Glomerular visceral epithelial cell (primary cell): ENCODE data around the gene WNT10A.

Experiments used
- DNase-seq: peaks from one replicate; pipeline ENCODE4 v3.0.0-alpha.2; 2016; ENCODE audit errors: extremely low spot score

The WNT10A gene

DNA sequence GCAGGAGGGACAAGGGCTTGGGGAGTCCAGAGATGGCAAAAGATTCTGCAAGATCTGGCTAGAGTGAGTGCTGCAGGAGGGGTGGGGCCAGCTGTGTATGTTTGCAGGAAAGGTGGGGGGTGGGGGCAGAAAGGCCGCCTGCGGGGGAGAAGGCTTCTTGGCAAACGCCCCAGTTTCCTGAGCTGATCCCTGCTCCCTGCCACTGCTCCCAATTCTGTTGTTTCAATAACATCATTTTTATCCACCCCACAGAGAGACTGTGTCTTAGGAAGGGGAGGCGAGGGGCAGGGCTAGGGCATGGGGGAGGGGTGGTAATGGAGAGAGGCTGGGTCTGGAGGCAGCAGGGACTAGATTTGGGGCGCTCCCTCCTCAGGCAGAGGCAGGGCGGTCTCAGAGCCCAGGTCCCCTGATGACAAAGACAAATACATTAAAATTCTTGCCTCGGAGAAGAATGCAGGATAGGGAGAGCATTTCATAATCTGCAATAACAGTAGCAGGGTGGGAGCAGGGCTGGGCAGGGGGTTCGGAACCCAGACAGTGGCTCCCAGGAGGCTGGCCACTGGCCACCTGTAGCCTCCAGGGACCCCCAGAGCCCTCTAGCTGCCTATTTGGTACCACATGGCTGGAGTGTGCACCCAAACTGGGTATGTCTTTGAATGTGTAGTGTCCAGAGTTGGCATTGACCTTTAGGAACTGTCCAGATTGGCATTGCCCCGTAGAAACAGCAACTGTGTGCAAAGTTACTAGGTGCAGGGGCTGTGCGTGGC lies 23.1 kb upstream of the WNT10A start:
- no peak for DNase-seq

DNA sequence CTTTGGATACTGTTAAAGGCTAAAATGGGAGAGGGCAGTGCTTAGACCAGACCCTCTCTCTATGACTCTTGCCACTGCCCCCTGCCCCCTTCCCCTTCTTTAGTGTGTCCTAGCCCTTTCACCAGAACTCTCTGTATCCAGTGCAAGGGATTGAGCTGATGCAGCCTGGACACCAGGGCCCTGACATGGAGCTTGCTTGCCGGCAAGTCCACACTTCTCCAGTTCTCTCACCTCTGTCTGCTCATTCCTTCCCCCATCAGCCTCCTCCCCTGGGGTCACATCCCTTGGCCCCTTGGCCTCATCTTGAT lies 22.6 kb upstream of the WNT10A start:
- no peak for DNase-seq

DNA sequence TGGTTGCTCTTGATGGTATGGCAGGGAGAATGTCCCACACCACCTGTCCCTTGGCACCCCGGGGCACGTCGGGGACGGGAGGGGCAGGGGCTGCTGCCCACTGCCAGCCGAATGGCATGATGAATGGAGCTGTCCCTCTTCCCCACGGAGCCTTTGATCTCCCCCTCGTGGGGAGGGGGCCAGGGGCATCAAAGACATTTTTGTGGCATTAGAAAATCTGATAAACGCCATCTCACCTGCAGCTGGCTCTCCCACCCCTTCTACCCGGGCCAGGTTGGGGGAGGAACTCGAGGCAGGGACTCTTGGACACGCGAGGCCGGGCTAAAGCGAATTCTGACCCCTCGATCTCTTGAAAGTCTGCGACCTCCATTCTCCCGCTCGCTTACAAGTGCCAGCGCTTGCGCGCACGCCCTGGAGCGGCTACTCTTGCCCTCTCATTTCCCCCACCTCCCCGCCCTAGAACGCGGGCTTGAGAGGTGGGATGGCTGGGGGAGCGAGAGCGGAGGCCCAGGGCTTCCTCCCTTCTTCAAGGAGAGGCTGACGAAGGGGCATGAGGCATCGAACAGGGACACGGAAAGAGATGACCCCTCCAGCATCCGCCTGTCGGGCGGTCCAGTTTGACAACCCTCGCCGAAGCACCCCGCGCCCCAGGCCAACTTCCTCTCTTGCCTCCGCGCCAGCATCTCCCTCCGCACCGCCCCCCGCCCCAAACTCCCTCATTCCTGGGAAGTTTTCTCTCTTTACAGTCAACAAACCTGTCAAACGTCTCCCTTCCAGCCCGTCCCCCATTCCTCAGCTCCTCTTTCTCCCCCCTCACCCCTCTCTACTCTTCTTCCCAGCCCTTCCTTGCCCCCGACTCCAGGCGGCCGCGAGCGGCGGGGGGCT lies 21.7 kb upstream of the WNT10A start:
- DNase-seq, result no peak

DNA sequence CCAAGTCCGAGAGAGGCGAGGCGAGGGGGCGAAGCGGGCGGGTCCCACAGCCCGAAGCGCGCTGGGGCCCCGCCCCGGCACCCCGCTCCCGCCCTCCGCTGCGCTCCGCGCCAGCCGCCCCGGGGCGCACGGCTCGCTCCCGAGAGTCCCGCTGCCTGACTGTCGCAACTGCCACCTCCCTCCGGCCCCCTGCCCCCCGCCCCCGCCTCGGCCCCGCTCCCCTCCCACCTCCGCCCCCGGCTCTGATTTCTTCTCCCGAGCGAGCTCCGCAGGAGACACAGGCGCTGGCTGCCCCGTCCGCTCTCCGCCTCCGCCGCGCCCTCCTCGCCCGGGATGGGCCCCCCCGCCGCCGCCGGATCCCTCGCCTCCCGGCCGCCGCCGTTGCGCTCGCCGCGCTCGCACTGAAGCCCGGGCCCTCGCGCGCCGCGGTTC lies 21.1 kb upstream of the WNT10A start, which contains the start of gene WNT6:
Gene WNT6, plus strand, starts transcription at position 250 of the 432 bp plus-strand sequence. CDS start 233 bp downstream, outside the sequence.
- no peak for DNase-seq

DNA sequence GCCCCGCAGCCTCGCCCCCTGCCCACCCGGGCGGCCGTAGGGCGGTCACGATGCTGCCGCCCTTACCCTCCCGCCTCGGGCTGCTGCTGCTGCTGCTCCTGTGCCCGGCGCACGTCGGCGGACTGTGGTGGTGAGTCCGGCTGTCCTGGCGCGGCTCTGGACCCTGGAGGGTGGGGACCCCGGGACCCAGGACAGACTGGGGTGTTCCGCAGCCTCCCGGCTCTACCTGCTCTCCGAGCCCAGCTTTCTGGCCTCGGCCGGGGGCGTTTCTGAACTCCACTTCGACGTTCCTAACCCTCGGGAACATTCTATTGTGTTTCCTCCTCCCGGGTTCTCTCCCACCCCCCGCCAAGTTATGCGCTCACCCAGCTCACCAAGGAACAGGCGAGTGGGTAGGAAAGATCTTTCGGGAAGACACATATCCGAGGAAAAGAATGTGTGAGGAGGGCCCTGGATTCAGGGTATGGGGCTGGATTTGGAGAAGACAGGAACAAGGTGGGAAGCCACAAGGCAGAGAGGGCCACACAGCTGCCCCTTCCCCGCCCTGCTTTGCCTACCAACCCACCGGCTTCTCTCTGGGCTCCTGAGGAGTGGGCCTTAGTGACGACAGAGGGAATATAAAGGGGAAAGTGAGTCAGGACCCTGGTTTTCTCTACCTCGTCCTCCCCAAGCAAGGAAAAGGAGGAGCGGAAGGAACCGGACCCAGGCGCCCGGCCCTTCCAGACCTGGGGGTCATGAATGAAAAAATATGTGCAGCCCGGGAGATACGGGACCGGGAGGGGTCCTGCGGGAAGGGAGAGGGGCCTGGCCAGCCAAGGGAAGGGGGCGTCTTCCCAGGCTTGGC lies 20.4 kb upstream of the WNT10A start:
- no peak for DNase-seq

DNA sequence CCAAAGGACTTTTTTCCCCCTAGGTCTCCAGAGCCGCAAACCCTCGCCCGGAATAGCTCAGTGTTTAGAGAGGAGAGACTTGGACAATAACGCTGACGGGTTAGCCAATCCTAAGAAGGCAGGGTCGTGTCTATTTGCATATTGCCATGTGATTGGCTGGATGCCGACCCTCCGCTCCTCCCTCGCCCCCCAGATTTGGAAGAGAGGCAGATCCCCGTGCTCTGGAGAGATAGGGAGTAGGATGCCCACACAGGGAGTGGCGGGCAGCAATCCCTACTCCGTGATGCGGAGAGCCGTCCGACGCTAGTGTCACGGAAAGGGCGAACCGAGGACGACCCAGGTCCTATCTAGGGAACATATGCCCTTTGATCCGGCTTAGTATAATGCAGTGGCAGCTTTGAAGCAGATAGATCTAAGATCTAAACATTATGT lies 19.7 kb upstream of the WNT10A start:
- peak; percentile 71 for DNase-seq

DNA sequence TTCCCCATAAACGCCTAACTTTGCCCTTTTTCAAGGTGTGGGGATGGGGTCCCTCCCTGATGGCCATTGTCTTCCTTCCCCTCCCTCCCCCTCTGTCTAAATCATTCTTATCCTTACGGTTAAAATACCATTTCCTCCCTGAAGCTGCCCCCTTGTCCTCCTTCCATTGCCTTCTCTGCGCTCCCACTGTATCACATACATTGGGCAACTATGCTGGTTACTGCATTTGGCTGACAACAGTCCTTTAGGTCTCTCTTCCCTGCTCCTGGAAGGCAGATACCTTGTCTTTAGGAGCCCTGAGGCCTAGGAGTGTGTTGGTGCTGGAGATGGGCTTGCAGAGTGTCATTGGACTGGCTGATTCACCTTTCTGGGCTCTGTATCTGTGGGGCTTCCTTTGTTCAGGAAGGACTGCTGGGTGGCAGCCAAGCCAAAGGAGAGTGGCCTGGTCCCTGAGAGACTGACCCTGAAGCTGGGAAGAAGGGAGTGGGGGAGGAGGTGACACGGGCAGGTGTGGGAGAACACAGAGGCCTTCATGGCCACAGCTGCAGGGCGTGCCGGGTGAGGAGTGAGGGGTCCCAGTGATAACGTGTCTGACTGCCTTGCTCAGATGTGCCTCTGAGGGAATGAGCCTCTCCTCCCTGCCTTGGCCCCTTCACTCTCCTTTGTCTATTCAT lies 18.9 kb upstream of the WNT10A start:
- DNase-seq, result no peak

DNA sequence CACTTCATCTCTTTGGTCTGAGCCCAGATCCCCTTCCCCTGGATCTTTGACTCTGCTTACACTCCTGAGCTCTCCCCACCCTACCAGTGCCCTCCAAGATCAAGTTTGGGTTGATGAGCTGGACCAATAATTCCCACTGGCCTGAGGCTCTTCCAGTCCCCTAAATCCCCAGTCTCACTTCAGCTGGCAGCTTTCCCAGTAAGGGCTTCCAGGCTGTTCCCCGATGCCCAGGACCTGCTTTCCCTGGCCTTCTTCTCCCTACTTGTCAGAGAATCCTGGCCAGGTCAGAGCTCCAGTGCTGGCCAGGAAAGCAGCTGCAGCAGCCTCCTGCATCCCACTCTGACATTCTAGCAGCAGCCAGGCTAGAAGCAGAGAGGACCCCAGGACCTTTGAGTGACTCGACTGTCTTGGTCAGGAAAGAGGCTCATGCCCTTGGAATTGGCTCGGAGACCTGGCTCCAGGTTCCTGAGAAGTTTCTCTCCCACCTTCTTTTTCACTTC lies 17.6 kb upstream of the WNT10A start:
- DNase-seq, result no peak

DNA sequence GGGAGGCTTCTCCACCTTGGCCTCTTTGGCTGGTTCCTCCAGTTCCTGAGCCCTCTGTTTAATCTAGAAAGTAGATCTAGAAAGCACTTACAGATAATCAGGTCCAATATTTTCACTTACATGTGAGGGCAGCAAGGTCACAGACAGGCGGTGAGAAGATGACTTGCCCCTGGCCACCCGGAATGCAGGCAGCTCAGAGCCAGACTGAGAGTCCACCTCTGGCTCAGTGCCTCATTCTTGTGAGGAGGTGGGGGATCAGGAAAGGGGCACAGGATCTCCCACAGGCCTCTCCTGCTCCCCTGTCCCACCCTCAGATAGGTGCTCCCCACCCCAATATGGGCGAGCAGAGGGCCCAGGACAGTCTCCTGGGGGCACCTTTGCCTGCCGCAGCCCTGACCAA lies 15.3 kb upstream of the WNT10A start:
- DNase-seq, result no peak

DNA sequence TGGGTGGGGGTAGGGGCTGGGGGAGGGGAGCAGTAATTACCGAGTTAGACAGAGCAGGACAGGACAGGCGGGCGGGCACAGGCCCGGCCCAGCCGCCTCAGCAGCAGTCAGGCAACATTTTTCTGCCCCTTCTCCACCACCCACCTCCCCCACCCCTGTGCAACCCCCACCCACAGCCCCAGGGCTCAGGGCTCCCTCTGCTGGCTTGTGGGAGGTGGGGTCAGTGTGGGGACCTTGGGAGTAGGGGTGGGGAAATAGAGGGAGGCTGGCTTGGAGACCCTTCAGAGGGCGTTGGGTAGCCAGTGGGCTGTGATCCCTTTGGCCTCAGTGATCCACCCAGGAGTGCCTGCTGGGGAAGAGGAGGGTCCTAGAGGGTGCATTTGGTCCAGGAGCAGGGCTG lies 14.7 kb upstream of the WNT10A start:
- no peak for DNase-seq

DNA sequence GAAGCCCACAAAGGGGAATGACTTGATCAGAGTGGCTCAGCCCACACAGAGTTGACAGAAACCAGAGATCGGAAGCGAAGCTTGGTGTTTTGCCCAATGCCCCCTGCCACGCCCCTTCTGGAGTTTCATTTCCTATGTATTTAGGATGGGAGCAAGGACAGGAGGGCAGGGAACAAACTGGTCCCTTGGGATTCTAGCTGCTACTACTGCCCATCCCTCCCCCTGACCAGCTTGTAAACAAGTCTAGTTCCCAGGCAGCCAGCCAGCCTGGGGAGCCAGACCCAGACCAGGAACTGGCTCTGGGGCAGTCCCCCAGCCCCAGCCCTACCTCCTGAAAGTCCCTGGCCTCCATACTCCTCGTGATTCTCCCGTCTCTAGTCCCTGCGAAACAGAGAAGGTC lies 12.8 kb upstream of the WNT10A start:
- DNase-seq, result no peak

DNA sequence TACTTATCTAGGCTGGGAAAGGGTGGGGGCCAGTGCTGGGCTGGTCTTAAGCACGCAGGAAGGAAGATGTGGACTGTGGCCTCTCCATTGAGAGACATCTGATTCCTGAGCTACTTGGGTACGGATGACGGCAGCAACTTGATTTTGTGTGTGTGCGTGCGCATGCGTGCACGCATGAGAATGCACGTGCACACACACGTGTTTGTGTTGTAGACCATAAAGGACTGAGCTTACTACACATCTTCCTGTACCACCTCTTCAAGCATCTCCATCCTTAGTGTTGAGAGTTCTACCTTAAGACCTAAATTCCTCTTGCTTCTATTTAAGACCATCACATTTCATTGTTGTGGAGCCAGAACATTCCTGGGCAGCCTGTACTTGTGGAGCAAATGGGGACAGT lies 11.6 kb upstream of the WNT10A start:
- no peak for DNase-seq

DNA sequence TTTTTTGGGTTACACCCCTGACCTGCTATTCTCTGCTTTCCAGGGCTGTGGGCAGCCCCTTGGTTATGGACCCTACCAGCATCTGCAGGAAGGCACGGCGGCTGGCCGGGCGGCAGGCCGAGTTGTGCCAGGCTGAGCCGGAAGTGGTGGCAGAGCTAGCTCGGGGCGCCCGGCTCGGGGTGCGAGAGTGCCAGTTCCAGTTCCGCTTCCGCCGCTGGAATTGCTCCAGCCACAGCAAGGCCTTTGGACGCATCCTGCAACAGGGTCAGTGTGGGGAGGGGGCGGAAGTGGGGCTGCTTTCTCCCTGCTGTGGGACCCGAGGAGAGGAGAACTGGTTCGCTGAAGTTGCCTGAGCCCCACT lies 9.7 kb upstream of the WNT10A start:
- no peak for DNase-seq

DNA sequence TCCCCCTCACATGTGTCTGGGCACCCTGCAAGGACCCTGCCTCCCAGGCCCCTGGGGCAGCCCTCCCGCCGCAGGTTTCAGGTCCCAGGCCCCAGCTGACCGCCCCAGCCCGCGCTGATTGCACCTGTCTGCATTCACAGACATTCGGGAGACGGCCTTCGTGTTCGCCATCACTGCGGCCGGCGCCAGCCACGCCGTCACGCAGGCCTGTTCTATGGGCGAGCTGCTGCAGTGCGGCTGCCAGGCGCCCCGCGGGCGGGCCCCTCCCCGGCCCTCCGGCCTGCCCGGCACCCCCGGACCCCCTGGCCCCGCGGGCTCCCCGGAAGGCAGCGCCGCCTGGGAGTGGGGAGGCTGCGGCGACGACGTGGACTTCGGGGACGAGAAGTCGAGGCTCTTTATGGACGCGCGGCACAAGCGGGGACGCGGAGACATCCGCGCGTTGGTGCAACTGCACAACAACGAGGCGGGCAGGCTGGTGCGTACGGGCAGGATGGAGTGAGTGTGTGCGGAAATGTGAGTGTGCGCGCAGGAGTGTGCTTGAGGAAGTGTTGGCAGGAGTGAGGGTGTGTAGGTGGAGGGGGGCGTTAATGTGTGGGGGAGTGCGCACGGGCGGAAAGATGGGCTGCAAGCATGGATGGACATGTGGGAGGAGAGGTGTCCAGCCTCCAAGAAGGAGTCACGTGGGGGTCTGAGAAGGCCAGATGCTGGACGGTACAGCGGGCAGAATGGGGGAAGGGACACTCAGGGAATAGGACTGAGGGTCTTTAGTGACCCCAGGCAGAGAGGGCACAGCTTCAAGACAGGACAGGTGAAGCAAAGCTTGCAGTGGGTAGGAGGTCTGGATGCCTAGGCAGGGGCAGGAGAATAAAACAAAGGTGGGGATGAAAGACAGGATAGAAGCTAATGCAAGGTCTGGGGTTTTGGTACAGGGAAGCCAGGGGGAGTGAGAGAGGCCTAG lies 9.0 kb upstream of the WNT10A start:
- DNase-seq, result no peak

DNA sequence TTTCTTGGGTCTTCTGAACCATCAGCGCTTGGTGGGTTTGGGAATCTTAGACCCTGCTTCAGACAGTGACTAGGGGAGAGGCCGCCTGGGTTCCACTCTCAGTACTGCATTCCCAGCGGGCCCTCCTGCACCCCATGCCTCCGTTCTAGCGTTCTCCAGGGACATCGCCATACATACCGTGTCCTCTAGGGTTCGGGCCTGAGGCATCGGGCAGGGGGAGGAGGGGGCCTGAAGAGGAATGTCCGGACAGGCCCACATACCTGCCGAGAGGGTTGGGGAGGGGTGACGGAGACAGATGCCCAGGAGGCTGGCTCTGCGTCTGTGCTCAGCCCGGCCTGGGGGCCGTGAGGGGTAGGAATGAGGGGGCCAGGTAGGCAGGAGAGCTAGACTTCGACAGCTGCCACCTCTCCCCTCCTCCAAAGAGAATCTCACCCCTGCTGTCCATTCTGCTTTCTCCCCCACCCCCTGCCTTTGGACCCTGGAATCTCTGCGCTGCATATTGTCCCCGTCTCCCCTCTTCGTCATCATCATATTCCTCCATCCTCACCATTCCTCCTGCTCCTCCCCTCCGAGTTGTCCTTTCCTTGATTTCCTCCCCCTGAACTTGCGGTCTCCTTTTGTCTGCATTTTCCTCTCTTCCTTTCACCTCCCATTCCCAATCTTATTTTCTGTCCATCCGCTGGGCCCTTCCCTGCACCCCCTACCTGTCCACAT lies 7.8 kb upstream of the WNT10A start:
- DNase-seq, result no peak

DNA sequence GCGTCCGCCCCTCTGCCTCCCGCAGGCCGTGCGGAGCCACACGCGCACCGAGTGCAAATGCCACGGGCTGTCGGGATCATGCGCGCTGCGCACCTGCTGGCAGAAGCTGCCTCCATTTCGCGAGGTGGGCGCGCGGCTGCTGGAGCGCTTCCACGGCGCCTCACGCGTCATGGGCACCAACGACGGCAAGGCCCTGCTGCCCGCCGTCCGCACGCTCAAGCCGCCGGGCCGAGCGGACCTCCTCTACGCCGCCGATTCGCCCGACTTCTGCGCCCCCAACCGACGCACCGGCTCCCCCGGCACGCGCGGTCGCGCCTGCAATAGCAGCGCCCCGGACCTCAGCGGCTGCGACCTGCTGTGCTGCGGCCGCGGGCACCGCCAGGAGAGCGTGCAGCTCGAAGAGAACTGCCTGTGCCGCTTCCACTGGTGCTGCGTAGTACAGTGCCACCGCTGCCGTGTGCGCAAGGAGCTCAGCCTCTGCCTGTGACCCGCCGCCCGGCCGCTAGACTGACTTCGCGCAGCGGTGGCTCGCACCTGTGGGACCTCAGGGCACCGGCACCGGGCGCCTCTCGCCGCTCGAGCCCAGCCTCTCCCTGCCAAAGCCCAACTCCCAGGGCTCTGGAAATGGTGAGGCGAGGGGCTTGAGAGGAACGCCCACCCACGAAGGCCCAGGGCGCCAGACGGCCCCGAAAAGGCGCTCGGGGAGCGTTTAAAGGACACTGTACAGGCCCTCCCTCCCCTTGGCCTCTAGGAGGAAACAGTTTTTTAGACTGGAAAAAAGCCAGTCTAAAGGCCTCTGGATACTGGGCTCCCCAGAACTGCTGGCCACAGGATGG lies 7.1 kb upstream of the WNT10A start:
- DNase-seq, result no peak

DNA sequence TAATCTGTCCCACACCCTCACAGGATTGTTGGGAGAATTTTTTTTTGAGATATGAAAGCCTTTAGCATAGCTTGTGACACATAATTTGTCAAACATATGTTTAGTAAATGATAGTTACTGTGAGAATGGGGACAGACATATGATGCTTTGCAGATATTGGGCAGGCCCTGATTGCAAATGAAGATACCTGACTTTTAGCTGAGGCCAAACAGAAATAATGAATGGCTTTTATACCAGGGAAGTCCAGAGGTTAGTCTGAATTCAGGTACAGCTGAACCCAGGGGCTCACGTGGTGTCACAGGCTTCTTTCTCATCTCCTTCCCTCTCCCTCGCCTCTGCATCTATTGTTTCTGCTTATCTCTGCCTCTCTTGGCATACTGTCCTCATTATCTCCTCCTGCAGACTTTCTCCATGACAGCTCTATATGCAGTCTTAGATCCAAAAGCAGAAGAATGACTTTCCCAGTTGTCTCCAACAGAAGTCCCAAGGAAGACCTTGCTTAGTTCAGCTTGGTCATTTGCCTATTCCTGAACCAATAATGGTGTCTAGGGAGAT lies 4.9 kb upstream of the WNT10A start:
- no peak for DNase-seq

DNA sequence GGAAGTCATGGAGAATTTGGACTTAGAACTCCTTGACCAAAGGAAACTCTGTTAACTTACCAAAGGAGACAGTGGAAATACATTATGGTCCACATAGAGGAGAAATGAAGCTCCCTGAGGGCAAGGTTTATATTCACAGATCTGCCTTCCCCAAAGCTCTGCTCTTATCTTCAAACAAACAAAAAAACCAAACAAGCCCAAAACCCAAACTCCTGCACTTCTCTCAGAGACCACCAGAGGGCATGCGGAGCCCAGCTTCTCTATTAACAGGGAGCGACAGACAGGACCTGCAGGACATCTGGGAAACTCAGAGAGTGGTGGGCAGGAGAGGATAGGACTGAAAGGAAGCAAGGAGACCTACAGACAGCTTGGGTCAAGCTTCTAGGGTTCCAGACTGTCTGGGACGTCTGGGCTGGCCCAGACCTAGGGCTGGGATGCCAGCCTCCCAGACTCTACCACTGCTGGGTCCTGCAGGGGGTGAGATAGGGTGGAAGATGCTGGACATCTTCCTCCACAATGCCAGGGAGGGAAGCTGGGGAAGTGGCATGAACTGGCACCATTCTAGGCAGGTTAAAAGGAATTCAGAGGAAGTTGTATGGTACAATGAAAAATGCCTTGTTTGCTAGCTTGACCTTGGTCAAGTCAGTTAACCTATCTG lies 4.0 kb upstream of the WNT10A start:
- DNase-seq, result peak; percentile 76
